HepG2 (cell line): ENCODE data around the gene THADA. TPM values are rescaled to one million over a fixed set of nuclear protein-coding genes. Genes with fewer than 3 reads are reported as not detected.
A peak's percentile ranks its signal among the peaks of the same experiment; 100 is the strongest.

Experiments
- BRD4 ChIP-seq: sonication (generic); formaldehyde crosslinking; IDR thresholded peaks from 2 replicates; pipeline ENCODE4 v1.4.0; 2020; ENCODE audit warnings: missing genetic modification reagents
- CBX1 ChIP-seq: IDR thresholded peaks from one replicate; pipeline ENCODE4 v1.6.1; 2016; ENCODE audit warnings: antibody characterized with exemption, low read depth
- DDIT3 ChIP-seq: sonication (generic); formaldehyde crosslinking; IDR thresholded peaks from 2 replicates; pipeline ENCODE4 v1.4.0; 2020; ENCODE audit warnings: mild to moderate bottlenecking, missing genetic modification reagents
- HHEX ChIP-seq: IDR thresholded peaks from 2 replicates; pipeline ENCODE4 v1.6.1; 2016; ENCODE audit warnings: control low read depth
- NR2C2 ChIP-seq: sonication (generic); formaldehyde crosslinking; IDR thresholded peaks from 2 replicates; pipeline ENCODE4 v1.4.0; 2020; ENCODE audit warnings: missing genetic modification reagents, mild to moderate bottlenecking, moderate library complexity, borderline replicate concordance
- NR2F6 ChIP-seq, 2 experiments: IDR thresholded peaks; 2 replicates each; pipeline ENCODE4 v1.6.1; 2016; ENCODE audit warnings: antibody characterized with exemption in 1 of 2, mild to moderate bottlenecking in 1 of 2
- REST ChIP-seq, 2 experiments: IDR thresholded peaks; 2 replicates each; pipeline ENCODE4 v1.6.1; 2011 to 2012; ENCODE audit warnings: low read length in 2 of 2, borderline replicate concordance in 1 of 2, low read depth in 1 of 2, mild to moderate bottlenecking in 1 of 2, moderate library complexity in 1 of 2
- STAG1 ChIP-seq: sonication (generic); formaldehyde crosslinking; IDR thresholded peaks from 2 replicates; pipeline ENCODE4 v1.4.0; 2020; ENCODE audit warnings: missing genetic modification reagents
- TFAP4 ChIP-seq: sonication (generic); IDR thresholded peaks from 2 replicates; pipeline ENCODE4 v1.6.1; 2016; ENCODE audit warnings: low read depth, borderline replicate concordance
- THYN1 ChIP-seq: sonication (generic); formaldehyde crosslinking; IDR thresholded peaks from 2 replicates; pipeline ENCODE4 v1.8.1; 2023; ENCODE audit warnings: low read depth, mild to moderate bottlenecking, moderate library complexity, missing genetic modification reagents, borderline replicate concordance
- ZFP90 ChIP-seq: sonication (generic); formaldehyde crosslinking; IDR thresholded peaks from 2 replicates; pipeline ENCODE4 v1.8.0; 2022; ENCODE audit warnings: missing genetic modification reagents, mild to moderate bottlenecking, inconsistent platforms, borderline replicate concordance
- ZNF407 ChIP-seq: sonication (generic); formaldehyde crosslinking; IDR thresholded peaks from one replicate; pipeline ENCODE4 v1.5.1; 2020; ENCODE audit warnings: mild to moderate bottlenecking, missing genetic modification reagents; ENCODE audit errors: not compliant biosample characterization
- ZNF44 ChIP-seq: sonication (generic); formaldehyde crosslinking; IDR thresholded peaks from 2 replicates; pipeline ENCODE4 v1.5.1; 2020; ENCODE audit warnings: mild to moderate bottlenecking, missing genetic modification reagents
- ZNF784 ChIP-seq: sonication (generic); formaldehyde crosslinking; IDR thresholded peaks from 2 replicates; pipeline ENCODE4 v1.5.1; 2020; ENCODE audit warnings: missing genetic modification reagents, mild to moderate bottlenecking, borderline replicate concordance
- polyA plus RNA-seq, 8 experiments: library from polyadenylated mRNA; depleted of rRNA in 3 of 8; stranded (reverse) in 7 of 8; unstranded in 1 of 8; fragments of >200 nt; fragmentation: Illumina TruSeq in 4 of 8; extraction: Trizol in 4 of 8; gene quantifications; 2 replicates each; pipeline versions ENCODE4 v1.2.1 to v1.2.3, GENCODE V29; 2011 to 2016; ENCODE audit warnings: low read depth in 4 of 8, missing spikeins in 1 of 8, mixed read lengths in 1 of 8; ENCODE audit not compliant: insufficient read depth in 1 of 8
- total RNA-seq, 5 experiments: library from RNA; depleted of rRNA; stranded (reverse); fragments of >200 nt; fragmentation: Illumina TruSeq; extraction: Trizol; gene quantifications; 2 replicates each; pipeline ENCODE4 v1.2.3, GENCODE V29; 2016; ENCODE audit warnings: low read depth in 1 of 5

The THADA gene
- total and polyA plus RNA-seq, 2 of the 13 experiments (the other 11 are each of a cell fraction or from before 2014, with no cell fraction given), result 12.7 to 21.7 TPM

- TF ChIP-seq NR2F6 (IDR thresholded peaks at IDR 0.05) (no peak), NR2F6 (CRISPR knock-in tag; IDR thresholded peaks at IDR 0.05) (peak; percentile 18; the same call in 1 of the 2 replicates), ZNF407 (CRISPR knock-in tag) (no peak), DDIT3 (no peak), ZNF44 (peak; percentile 43; the same call in 1 of the 2 replicates), REST (IDR thresholded peaks at IDR 0.05; ENCODE audit: borderline replicate concordance in 1 of 2, low read depth in 1 of 2, low read length in 2 of 2) (no peak), TFAP4 (peak; percentile 93), THYN1 (CRISPR knock-in tag) (peak; percentile 47; the same call in 1 of the 2 replicates), STAG1 (CRISPR knock-in tag) (peak; percentile 12; the same call in 1 of the 2 replicates), HHEX (CRISPR knock-in tag) (no peak), NR2C2 (CRISPR knock-in tag) (no peak; the same call in 1 of the 2 replicates), ZNF784 (CRISPR knock-in tag) (peak; percentile 19; the same call in 1 of the 2 replicates), BRD4 (CRISPR knock-in tag) (peak; percentile 58; the same call in 1 of the 2 replicates), ZFP90 (CRISPR knock-in tag) (peak; percentile 74; the same call in 1 of the 2 replicates), CBX1 (peak; percentile 12)
These were observed 374.6 kb downstream of the THADA start (continued) for GRCh38 chr2:43221124-43221762.
